Ovary (tissue), 3 donors: ENCODE data around the gene KATNA1.

Experiments used
- EP300 ChIP-seq: sonication (generic); formaldehyde crosslinking; IDR thresholded peaks from one replicate; pipeline ENCODE4 v1.6.1; 2017; ENCODE audit warnings: antibody characterized with exemption
- POLR2A ChIP-seq: fragments of 450-650 bp; IDR thresholded peaks from one replicate; pipeline ENCODE4 v1.6.1; 2017; ENCODE audit warnings: antibody characterized with exemption, mild to moderate bottlenecking, moderate library complexity
- TF ChIP-seq, protein P1 (sequence below), 3 donors: fragments of 450-650 bp in 2 of 3; fragments of 200-600 bp in 1 of 3; IDR thresholded peaks; one replicate each; pipeline versions ENCODE4 v1.5.1 to v1.8.0; 2016 to 2022; ENCODE audit warnings: antibody characterized with exemption in 3 of 3, mild to moderate bottlenecking in 1 of 3
- donor health status: DM: no; HTN: no; CAD: no.

DNA sequence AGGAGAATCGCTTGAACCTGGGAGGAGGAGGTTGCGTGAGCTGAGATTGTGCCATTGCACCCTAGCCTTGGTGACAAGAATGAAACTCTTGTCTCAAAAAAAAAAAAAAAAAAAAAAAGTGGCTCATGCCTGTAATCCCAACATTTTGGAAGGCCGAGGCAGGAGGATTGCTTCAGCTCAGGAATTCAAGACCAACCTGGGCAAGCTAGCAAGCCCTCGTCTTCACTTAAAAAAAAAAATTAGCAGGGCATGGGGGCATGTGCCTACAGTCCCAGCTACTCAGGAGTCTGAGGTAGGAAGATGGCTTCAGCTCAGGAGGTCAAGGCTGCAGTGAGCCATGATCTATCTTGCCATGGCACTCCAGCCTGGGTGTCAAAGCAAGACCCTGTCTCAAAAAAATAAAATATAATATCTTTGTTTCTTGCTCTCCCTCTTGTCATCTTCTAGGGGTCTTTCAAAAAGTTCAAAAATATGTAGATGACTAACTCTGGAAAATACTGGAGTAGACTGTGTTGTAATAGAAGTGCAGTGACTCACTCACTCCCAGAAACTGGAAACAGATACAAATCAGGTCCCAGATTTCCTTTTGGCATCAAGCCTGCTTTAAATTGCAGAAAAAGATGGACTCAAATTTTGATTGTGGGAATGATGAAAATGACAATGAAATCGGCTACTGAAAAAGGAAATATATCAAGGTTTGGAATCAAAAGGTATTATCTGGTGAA lies 85.1 kb downstream of the KATNA1 start:
- TF ChIP-seq, protein P1, sequence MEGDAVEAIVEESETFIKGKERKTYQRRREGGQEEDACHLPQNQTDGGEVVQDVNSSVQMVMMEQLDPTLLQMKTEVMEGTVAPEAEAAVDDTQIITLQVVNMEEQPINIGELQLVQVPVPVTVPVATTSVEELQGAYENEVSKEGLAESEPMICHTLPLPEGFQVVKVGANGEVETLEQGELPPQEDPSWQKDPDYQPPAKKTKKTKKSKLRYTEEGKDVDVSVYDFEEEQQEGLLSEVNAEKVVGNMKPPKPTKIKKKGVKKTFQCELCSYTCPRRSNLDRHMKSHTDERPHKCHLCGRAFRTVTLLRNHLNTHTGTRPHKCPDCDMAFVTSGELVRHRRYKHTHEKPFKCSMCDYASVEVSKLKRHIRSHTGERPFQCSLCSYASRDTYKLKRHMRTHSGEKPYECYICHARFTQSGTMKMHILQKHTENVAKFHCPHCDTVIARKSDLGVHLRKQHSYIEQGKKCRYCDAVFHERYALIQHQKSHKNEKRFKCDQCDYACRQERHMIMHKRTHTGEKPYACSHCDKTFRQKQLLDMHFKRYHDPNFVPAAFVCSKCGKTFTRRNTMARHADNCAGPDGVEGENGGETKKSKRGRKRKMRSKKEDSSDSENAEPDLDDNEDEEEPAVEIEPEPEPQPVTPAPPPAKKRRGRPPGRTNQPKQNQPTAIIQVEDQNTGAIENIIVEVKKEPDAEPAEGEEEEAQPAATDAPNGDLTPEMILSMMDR (IDR thresholded peaks at IDR 0.05), result no peak
- no peak for TF ChIP-seq EP300
- TF ChIP-seq POLR2A, result no peak
